Stimulated activated CD8-positive, alpha-beta memory T cell treated with anti-CD3 and anti-CD28 coated beads, Interleukin-4, amount 100 ng/mL, for 48 hours (primary cell): Measurements from ENCODE around the gene MEGF11.
A peak's percentile ranks its signal among the peaks of the same experiment; 100 is the strongest.
"Not testable (repeated sequence)": the region's sequence is repeated elsewhere in the genome, so short reads cannot be mapped to it uniquely, and the experiment has no call there.

ENCODE experiments used
- DNase-seq: peaks from one replicate; pipeline ENCODE4 v3.0.0-alpha.2; 2020

Gene MEGF11

DNA sequence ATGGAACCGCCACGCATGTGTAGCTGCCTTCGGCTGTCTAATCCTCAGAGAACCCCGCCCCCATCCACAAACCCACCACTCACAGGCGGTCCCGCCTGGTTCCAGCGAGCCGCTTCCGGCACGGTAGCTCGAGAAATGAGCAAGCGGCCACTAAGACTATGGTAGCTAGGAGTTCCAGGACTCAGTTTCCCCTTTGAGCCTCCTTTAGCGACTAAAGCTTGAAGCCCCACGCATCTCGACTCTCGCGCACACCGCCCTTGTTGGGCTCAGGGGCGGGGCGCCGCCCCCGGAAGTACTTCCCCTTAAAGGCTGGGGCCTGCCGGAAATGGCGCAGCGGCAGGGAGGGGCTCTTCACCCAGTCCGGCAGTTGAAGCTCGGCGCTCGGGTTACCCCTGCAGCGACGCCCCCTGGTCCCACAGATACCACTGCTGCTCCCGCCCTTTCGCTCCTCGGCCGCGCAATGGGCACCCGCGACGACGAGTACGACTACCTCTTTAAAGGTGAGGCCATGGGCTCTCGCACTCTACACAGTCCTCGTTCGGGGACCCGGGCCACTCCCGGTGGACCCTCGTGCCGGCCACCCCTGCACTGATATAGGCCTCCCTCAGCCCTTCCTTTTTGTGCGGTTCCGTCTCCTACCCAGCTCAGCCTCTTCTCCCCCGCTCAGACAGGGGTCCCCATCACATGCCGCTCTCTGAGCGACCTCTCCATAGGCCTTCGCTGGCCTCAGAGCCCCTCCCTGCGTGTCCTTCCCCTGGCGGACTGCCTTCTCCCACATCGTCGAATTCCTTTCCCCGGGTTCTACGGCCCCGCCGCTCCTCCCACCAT lies 384.2 kb downstream of the MEGF11 start, which contains the start of gene RAB11A:
TSS of gene RAB11A (plus strand) at position 366 of the 828 bp plus-strand sequence. CDS start at position 461, 95 bp downstream.
- peak; percentile 96 for DNase-seq

DNA sequence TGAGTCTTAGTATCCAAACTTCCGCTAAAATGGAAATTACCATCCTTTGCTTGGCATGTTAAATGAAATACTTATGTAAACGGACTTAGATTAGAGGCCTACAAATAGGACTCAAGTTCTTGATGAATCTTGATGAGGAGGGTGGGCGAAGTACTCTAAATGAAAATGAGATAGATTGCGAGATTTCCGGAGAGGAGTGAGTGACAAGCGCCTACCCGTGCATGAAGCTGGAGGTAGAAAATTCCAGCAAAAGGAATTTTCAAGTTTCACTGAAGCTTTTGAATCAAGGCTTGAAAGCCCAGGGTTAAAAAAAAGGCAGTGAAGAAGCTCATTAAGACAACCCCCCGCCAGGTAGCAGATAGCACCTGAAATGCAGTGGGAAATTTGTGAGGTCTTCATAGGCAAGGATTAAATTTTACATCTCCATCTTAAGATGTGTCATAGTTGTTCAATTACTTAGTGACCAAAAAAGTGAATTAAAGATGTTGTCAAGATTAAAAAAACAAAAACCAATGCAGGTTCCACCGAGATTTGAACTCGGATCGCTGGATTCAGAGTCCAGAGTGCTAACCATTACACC lies 384.9 kb downstream of the MEGF11 start:
- DNase-seq, result no peak

DNA sequence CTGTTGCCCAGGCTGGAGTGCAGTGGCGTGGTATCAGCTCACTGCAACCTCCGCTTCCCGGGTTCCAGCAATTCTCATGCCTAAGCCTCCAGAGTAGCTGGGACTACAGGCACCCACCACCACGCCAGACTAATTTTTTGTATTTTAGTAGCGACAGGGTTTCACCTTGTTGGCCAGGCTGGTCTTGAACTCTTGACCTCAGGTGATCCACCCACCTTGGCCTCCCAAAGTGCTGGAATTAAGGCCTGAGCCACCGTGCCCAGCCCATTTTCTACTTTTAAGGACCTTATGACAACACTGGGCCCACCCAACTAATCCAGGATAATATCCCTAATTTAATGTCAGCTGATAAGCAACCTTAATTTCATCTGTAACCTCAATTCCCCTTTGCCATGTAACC lies 385.6 kb downstream of the MEGF11 start:
- not testable (repeated sequence) for DNase-seq

DNA sequence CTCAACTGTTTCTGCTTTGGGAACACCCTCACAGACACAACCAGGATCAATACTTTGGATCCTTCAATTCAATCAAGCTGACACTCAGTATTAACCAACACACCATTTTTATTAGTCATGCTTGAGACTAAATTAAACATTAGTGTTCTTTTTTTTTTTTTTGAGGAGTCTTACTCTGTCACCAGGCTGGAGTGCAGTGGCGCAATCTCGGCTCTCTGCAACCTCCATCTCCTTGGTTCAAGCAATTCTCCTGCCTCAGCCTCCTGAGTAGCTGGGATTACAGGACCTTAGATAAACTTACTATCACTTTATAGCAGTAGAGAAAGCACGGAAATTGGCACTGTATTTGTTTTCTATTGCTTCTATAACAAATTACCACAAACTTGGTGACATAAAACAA lies 386.3 kb downstream of the MEGF11 start:
- no peak for DNase-seq

DNA sequence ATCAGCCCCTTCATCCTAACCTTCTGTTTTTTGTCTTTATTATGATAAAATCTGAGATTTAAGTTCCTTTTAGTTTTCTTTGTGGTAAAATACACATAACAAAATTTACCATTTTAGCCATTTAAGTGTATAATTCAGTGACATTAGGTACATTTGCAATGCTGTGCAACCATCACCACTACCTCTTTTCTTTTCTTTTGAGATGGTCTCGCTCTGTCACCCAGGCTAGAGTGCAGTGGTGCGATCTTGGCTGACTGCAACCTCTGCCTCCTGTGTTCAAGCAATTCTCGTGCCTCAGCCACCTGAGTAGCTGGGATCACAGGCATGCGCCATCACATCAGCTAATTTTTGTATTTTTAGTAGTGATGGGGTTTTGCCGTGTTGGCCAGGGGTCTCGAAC lies 390.4 kb downstream of the MEGF11 start:
- no peak for DNase-seq

DNA sequence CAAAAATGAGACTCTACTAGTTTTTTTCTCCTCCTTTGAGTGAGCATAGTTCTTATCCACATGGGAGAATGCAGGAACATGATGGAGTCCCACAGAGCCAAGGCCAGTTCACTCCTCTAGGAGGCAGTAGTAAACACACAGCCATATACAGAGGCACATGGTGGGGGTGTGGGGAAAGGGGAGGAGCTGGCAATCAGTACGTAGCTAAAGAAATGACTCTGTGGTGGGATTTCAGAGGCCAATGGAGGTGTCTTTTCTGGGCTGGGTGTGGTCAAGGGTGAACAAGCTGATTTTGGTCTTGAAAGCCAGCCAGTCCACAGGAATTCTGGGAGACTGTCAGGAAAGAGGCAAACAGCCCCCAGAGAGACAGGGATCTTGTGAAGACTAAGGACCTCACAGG lies 390.9 kb downstream of the MEGF11 start:
- peak; percentile 77 for DNase-seq

DNA sequence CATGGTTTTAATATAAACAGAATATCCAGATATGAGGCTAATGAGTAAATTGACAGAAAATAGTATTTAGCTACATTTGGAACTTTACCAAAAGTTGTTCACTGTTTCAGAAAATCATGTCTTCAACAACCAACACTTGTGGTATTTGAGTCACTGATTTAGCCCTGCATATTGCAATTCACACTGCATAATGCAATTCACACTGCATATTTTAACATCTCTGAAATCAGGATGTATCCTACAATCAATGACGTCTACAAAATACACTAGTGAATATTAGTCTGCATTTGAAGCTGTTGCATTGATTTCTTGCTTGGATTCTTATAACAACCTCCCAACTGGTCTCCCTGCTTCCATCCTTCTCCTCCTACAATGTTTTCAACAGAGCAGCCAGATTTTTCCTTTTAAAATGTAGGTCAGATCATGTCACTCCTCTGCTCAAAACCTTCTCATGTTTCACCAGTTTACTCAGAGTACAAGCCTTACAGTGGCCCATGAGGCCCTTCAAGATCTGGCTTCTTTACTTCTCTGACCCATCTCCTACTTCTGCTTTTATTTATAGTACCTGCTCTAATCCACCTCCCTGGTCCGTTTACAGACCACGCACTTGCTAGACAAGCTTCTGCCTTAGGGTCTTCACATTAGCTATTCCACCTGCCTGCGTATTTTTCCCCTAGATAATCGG lies 395.7 kb downstream of the MEGF11 start:
- no peak for DNase-seq

DNA sequence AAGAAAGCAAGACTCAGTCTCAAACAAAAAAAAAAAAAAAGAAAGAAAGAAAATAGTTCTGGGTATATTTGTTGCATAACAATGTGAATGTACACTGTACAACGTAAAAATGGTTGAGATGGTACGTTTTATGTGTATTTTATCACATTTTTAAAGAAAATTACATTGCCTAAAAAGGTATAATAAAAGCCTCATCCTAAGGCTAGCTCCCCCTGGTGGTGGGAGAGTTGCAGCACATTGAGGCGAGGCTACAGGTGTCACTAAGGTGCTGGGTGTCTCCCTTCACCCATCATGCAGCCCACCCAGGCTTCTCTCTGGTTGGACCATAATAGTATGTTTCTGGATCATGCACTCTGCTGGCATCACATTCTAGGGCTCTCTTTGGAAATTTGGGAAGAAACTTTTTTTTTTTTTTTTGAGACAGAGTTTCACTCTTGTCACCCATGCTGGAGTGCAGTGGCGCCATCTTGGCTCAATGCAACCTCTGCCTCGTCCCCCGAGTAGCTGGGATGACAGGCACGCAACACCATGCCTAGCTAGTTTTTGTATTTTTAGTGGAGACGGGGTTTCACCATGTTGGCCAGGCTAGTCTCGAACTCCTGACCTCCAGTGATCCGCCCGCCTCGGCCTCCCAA lies 396.6 kb downstream of the MEGF11 start:
- DNase-seq, result peak; percentile 90

DNA sequence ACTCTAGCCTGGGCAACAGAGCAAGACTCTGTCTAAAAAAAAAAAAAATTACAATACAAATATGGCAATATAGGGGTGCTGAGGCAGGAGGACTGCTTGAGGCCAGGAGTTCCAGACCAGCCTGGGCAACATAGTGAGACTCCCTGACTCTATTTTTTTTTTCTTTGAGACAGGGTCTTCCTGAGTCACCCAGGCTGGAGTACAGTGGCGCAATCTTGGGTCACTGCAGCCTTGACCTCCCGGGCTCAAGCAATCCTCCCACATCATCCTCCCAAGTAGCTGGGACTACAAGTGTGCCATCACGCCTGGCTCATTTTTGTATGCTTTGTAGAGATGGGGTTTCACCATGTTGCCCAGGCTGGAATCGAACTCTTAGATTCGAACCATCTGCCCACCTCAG lies 401.6 kb downstream of the MEGF11 start:
- DNase-seq, result no peak

DNA sequence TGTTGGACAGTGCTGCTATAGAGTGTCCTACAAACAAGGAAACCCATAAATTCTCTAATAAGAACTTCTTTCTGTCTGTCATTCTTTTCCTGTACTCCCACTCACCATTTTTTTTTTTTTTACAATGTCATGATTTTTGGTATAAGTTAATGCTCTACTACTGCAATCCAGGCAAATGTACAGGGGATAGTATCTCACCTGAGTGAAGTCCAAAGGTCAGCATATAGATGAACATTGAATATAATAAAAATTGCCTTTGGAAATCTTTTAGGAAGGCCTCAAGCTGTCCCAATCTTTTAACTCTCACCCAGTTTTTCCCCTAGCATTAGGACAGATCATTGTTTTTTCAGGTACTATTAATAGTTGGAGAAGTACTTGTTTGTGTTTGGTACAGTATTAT lies 405.6 kb downstream of the MEGF11 start:
- DNase-seq, result no peak

DNA sequence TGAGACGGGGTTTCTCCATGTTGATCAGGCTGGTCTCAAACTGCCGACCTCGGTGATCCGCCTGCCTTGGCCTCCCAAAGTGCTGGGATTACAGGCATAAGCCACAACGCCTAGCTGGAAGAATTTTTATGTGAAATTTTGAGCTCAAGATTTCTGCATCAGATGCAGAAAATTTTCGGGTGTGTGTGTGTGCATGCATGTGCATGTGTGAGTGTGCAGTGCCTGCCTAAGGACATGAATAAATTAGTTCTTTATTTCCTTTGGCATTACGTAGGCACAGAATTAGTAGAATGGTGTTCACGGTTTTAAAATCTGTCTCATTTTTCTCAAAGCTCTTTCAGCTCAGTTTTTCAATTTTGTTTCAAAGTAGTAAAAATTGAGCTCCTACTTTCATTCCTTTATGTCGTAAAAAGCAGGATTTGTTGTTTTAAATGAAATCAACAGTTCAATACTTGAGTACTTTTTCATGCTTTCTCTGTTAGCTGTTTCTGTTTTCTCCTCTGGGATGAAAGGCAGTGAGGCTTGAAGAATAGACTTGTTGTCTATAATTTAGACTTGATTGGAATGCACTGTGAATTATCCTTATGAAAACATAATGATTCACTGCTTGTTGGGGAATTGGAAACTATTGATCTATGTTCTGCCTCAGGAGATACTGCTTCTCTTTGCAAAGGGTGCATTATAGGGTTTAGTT lies 407.6 kb downstream of the MEGF11 start:
- DNase-seq, result no peak
